H1 (cell line): ENCODE data around the gene SCARB1. TPM values are rescaled to one million over a fixed set of nuclear protein-coding genes. Genes with fewer than 3 reads are reported as not detected.

Experiments used
- CTCF ChIA-PET: fragments of 300-600 bp; sonication (Branson Sonifier 250); formaldehyde crosslinking; loops from one replicate; lab custom pipeline; 2021; ENCODE audit not compliant: partially characterized antibody; lab: Charles Lee
- POLR2A ChIA-PET: fragments of 300-600 bp; sonication (Branson Sonifier 250); formaldehyde crosslinking; loops from one replicate; lab custom pipeline; 2021; ENCODE audit warnings: inconsistent platforms; ENCODE audit not compliant: partially characterized antibody; lab: Charles Lee
- DNase-seq, 2 experiments: peaks; one replicate each; pipeline versions ENCODE4 v3.0.0 to v3.0.0-alpha.2; 2010 to 2022; ENCODE audit warnings: low spot score in 2 of 2, low read depth in 1 of 2, mixed read lengths in 1 of 2
- FAIRE-seq: peaks from 2 replicates; lab custom pipeline; 2011; peaks lifted over from hg19 to GRCh38; lab: Jason Lieb, UNC
- H2AFZ ChIP-seq: 2 replicates; pipeline ENCODE4 v1.8.1; 2012; ENCODE audit warnings: low read length, inconsistent platforms
- H2AK5ac ChIP-seq: 2 replicates; pipeline ENCODE4 v1.6.1; 2013; ENCODE audit warnings: low read depth, low read length
- H2BK120ac ChIP-seq: replicated peaks from 2 replicates; pipeline ENCODE3; 2013; ENCODE audit warnings: low read depth, low read length, inconsistent platforms
- H2BK12ac ChIP-seq: 2 replicates; pipeline ENCODE4 v1.6.1; 2013; ENCODE audit warnings: low read depth, low read length
- H2BK15ac ChIP-seq: 2 replicates; pipeline ENCODE4 v1.6.1; 2013; ENCODE audit warnings: low read length
- H2BK20ac ChIP-seq: 2 replicates; pipeline ENCODE4 v1.6.1; 2013; ENCODE audit warnings: low read length
- H2BK5ac ChIP-seq: 2 replicates; pipeline ENCODE4 v1.6.1; 2013; ENCODE audit warnings: low read depth, low read length
- H3K14ac ChIP-seq: 2 replicates; pipeline ENCODE4 v1.6.1; 2013; ENCODE audit warnings: inconsistent platforms; ENCODE audit not compliant: insufficient read length
- H3K18ac ChIP-seq: 2 replicates; pipeline ENCODE4 v1.6.1; 2013; ENCODE audit warnings: low read length; ENCODE audit errors: extremely low read depth
- H3K23ac ChIP-seq: 2 replicates; pipeline ENCODE4 v1.6.1; 2013; ENCODE audit warnings: inconsistent platforms; ENCODE audit not compliant: insufficient read length
- H3K23me2 ChIP-seq: 2 replicates; pipeline ENCODE4 v1.6.1; 2013; ENCODE audit warnings: low read depth, low read length
- H3K27ac ChIP-seq: 2 replicates; pipeline ENCODE4 v1.6.1; 2011; ENCODE audit warnings: low read depth, low read length, inconsistent platforms
- H3K27me3 ChIP-seq, 4 experiments: replicated peaks in 1 of 4; 1 replicate in 1 of 4; 2 replicates in 3 of 4; pipeline versions ENCODE4 v1.6.1 to v1.8.1; 2011 to 2013; ENCODE audit warnings: low read length in 3 of 4, mild to moderate bottlenecking in 3 of 4, inconsistent platforms in 2 of 4, mixed read lengths in 2 of 4, moderate library complexity in 1 of 4; ENCODE audit not compliant: control insufficient read depth in 3 of 4, insufficient read depth in 3 of 4; ENCODE audit errors: extremely low read depth in 1 of 4
- H3K36me3 ChIP-seq, 4 experiments: 2 replicates each; pipeline versions ENCODE4 v1.6.1 to v1.8.1; 2011 to 2013; ENCODE audit warnings: mild to moderate bottlenecking in 4 of 4, low read length in 3 of 4, moderate library complexity in 2 of 4, control low read depth in 1 of 4, inconsistent platforms in 1 of 4; ENCODE audit not compliant: insufficient read depth in 4 of 4, control insufficient read depth in 2 of 4
- H3K4ac ChIP-seq: replicated peaks from 2 replicates; pipeline ENCODE3; 2013; ENCODE audit warnings: low read length, low read depth, mixed read lengths, inconsistent platforms; ENCODE audit not compliant: insufficient read length
- H3K4me1 ChIP-seq, 4 experiments: replicated peaks in 1 of 4; 1 replicate in 1 of 4; 2 replicates in 3 of 4; pipeline versions ENCODE4 v1.6.1 to v1.8.1; 2011 to 2013; ENCODE audit warnings: low read length in 3 of 4, inconsistent platforms in 2 of 4, mixed read lengths in 1 of 4; ENCODE audit not compliant: insufficient read depth in 4 of 4, control insufficient read depth in 3 of 4
- H3K4me2 ChIP-seq, 2 experiments: 2 replicates each; pipeline versions ENCODE4 v1.6.1 to v1.8.1; 2011 to 2013; ENCODE audit warnings: low read depth in 2 of 2, low read length in 2 of 2, control low read depth in 1 of 2, inconsistent platforms in 1 of 2, mild to moderate bottlenecking in 1 of 2; ENCODE audit not compliant: insufficient read depth in 1 of 2
- H3K4me3 ChIP-seq, 4 experiments: fragments of 200-600, 300-600 bp in 1 of 4; sonication (generic), shearing (Covaris generic), sonication (Bioruptor Twin) in 1 of 4; 2 replicates each; pipeline versions ENCODE4 v1.5.1 to v1.8.1; 2011 to 2016; ENCODE audit warnings: low read length in 4 of 4, low read depth in 3 of 4, control low read depth in 2 of 4, inconsistent platforms in 2 of 4, mild to moderate bottlenecking in 2 of 4, mixed read lengths in 1 of 4, moderate library complexity in 1 of 4; ENCODE audit not compliant: insufficient read depth in 2 of 4; ENCODE audit errors: extremely low read depth in 1 of 4
- H3K56ac ChIP-seq: replicated peaks from 2 replicates; pipeline ENCODE3; 2013; ENCODE audit warnings: low read depth, mild to moderate bottlenecking, mixed read lengths, low read length, inconsistent platforms; ENCODE audit not compliant: insufficient read length
- H3K79me1 ChIP-seq: 2 replicates; pipeline ENCODE4 v1.6.1; 2013; ENCODE audit warnings: low read depth, low read length, control low read depth
- H3K79me2 ChIP-seq, 2 experiments: 2 replicates each; pipeline versions ENCODE4 v1.6.1 to v1.8.1; 2012 to 2013; ENCODE audit warnings: low read length in 2 of 2, mild to moderate bottlenecking in 2 of 2, inconsistent platforms in 1 of 2; ENCODE audit not compliant: insufficient read depth in 2 of 2, control insufficient read depth in 1 of 2
- H3K9ac ChIP-seq, 4 experiments: replicated peaks in 1 of 4; 1 replicate in 1 of 4; 2 replicates in 3 of 4; pipeline versions ENCODE4 v1.6.1 to v1.8.1; 2011 to 2013; ENCODE audit warnings: low read depth in 3 of 4, low read length in 3 of 4, control low read depth in 2 of 4, mild to moderate bottlenecking in 2 of 4, moderate library complexity in 2 of 4, inconsistent platforms in 1 of 4; ENCODE audit errors: extremely low read depth in 1 of 4
- H3K9me3 ChIP-seq, 2 experiments: 2 replicates each; pipeline versions ENCODE4 v1.6.1 to v1.8.1; 2012 to 2013; ENCODE audit warnings: mild to moderate bottlenecking in 2 of 2, moderate library complexity in 2 of 2, control low read depth in 1 of 2, inconsistent platforms in 1 of 2, low read depth in 1 of 2, low read length in 1 of 2, mixed read lengths in 1 of 2; ENCODE audit not compliant: insufficient read depth in 2 of 2
- H4K20me1 ChIP-seq, 2 experiments: replicated peaks in 1 of 2; 2 replicates each; pipeline versions ENCODE3 to v1.8.1; 2011 to 2013; ENCODE audit warnings: inconsistent platforms in 2 of 2, low read length in 2 of 2, mild to moderate bottlenecking in 1 of 2; ENCODE audit not compliant: insufficient read depth in 2 of 2, control insufficient read depth in 1 of 2
- H4K5ac ChIP-seq: 2 replicates; pipeline ENCODE4 v1.6.1; 2013; ENCODE audit warnings: low read length, low read depth, mixed read lengths, inconsistent platforms; ENCODE audit not compliant: insufficient read length
- H4K8ac ChIP-seq: 2 replicates; pipeline ENCODE4 v1.8.0; 2013; ENCODE audit warnings: mild to moderate bottlenecking, moderate library complexity, low read length, inconsistent platforms; ENCODE audit not compliant: insufficient read depth; ENCODE audit errors: extremely low read depth
- H4K91ac ChIP-seq: replicated peaks from 2 replicates; pipeline ENCODE3; 2013; ENCODE audit warnings: low read length, mixed read lengths, inconsistent platforms; ENCODE audit not compliant: insufficient read length
- CREB1 ChIP-seq: IDR thresholded peaks from 2 replicates; pipeline ENCODE4 v1.6.1; 2012; ENCODE audit warnings: inconsistent platforms
- FOSL1 ChIP-seq: IDR thresholded peaks from 2 replicates; pipeline ENCODE4 v1.6.1; 2011; ENCODE audit warnings: mild to moderate bottlenecking, low read depth, low read length, moderate library complexity; ENCODE audit not compliant: insufficient read depth
- GABPA ChIP-seq: IDR thresholded peaks from 2 replicates; pipeline ENCODE4 v1.6.1; 2011; ENCODE audit warnings: mild to moderate bottlenecking, low read length, moderate library complexity, borderline replicate concordance; ENCODE audit not compliant: insufficient read depth
- KDM4A ChIP-seq: IDR thresholded peaks from one replicate; pipeline ENCODE4 v1.7.1; 2012; ENCODE audit warnings: low read depth, mild to moderate bottlenecking, moderate library complexity, low read length, inconsistent platforms; ENCODE audit not compliant: severe bottlenecking
- MAFK ChIP-seq: IDR thresholded peaks from 2 replicates; pipeline ENCODE4 v1.6.1; 2012; ENCODE audit warnings: low read depth, mild to moderate bottlenecking, improper control_type of control experiment, low read length
- RAD21 ChIP-seq, 2 experiments: IDR thresholded peaks in 1 of 2; conservative IDR thresholded peaks in 1 of 2; 2 replicates each; pipeline ENCODE4 v1.6.1; 2011; ENCODE audit warnings: low read depth in 2 of 2, low read length in 2 of 2, improper control_type of control experiment in 1 of 2, inconsistent platforms in 1 of 2, mild to moderate bottlenecking in 1 of 2, moderate library complexity in 1 of 2
- SUZ12 ChIP-seq: fragments of 200-600 bp; sonication (generic); IDR thresholded peaks from 2 replicates; pipeline ENCODE4 v1.6.1; 2012; ENCODE audit warnings: mild to moderate bottlenecking, inconsistent platforms, low read length, moderate library complexity, mixed read lengths
- WGBS, 2 experiments: shearing (Covaris generic) in 1 of 2; methylation state at CpG; one replicate each; pipeline versions ENCODE4 v1.1.6 to v1.1.7; 2013 to 2015; ENCODE audit warnings: low lambda C conversion rate in 2 of 2, mixed read lengths in 2 of 2, inconsistent platforms in 1 of 2, low coverage in 1 of 2, missing lambda C conversion rate in 1 of 2; ENCODE audit not compliant: insufficient replicate concordance in 2 of 2, insufficient coverage in 1 of 2, insufficient read length in 1 of 2; ENCODE audit errors: extremely low coverage in 1 of 2, missing lambda C conversion rate in 1 of 2; 5-methylcytosine and 5-hydroxymethylcytosine counted together
- polyA plus RNA-seq, 7 experiments: library from polyadenylated mRNA; depleted of rRNA in 3 of 7; stranded (reverse) in 5 of 7; unstranded in 2 of 7; fragments of >200 nt in 5 of 7; fragments of 200-250 nt in 2 of 7; gene quantifications; 1 replicate in 5 of 7; 2 replicates in 1 of 7; 4 replicates in 1 of 7; pipeline versions ENCODE4 v1.2.1 to v1.2.3, GENCODE V29; 2011 to 2013; ENCODE audit warnings: missing spikeins in 2 of 7, mixed read lengths in 2 of 7
- total RNA-seq: library from RNA; stranded (reverse); fragmentation: NEBNext Ultra II Directional; extraction: Animal tissue kit (Norgen Biotek cat#: 25700); gene quantifications from 2 replicates; pipeline ENCODE4 v1.2.1, GENCODE V29; 2021
- TF ChIP-seq, protein P1 (sequence below), 3 experiments: IDR thresholded peaks; 1 replicate in 2 of 3; 2 replicates in 1 of 3; pipeline versions ENCODE4 v1.5.1 to v1.6.1; 2011; ENCODE audit warnings: low read length in 3 of 3, mild to moderate bottlenecking in 3 of 3, inconsistent platforms in 2 of 3, low read depth in 1 of 3, moderate library complexity in 1 of 3; ENCODE audit not compliant: insufficient read depth in 1 of 3; ENCODE audit errors: control extremely low read depth in 1 of 3

Gene SCARB1
- total and polyA plus RNA-seq, 2 of the 8 experiments (the other 6 are each of a cell fraction or from before 2014, with no cell fraction given) = 45.3 to 57.1 TPM

DNA sequence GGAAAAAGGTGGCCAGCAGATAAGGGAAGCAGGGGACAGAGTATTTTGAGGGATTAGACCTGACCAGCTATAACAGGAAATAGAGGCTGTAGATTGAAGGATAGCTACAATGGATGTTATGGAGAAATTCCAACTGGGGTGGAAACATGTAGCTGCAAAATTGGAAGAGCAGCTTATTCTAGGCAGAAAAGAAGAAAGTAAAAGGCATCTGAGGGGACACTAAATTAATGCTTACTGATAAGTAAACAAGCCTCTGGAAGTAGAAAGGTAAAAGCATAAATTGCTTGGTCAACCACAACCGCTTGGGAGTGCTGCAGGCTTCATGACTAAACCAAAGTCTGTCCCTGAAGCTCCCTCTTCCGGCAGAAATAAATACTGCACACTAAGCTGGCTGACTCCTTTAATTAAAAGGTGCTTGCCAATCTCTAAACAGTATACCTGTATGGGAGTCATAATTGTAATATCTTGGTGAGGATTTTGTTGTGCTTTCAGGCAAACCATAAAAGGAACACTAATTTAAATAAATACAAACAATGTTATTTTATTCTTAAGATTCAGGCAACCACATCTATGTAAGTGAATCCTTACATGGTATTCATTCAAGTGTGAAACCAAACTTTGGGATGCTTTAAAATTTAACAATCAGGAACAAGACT lies 43.1 kb upstream of the SCARB1 start:
- Histone ChIP-seq H3K9ac (no peak overlapping the region), H3K4me1 (peaks cover 0 to 6% (median 1%) of the 10 kb centered on the region in 4 experiments; a peak in 4 of 7 replicates), H2AK5ac (no peak overlapping the region), H2BK15ac (no peak overlapping the region), H3K4me2 (no peak overlapping the region), H3K23ac (no peak overlapping the region), H3K79me2 (peaks cover 0 to 9% of the 10 kb centered on the region in 2 experiments; a peak in 2 of 4 replicates), H4K20me1 (peaks cover 7 to 9% of the 10 kb centered on the region in 2 experiments), H4K91ac (no peak overlapping the region), H4K8ac (no peak overlapping the region), H3K4ac (no peak overlapping the region), H2BK5ac (no peak overlapping the region), H3K27me3 (no peaks in the 10 kb centered on the region), H3K18ac (no peak overlapping the region), H3K4me3 (no peak overlapping the region), H3K9me3 (no peaks in the 10 kb centered on the region), H2BK120ac (no peak overlapping the region), H3K79me1 (no peaks in the 10 kb centered on the region), H2AFZ (no peak overlapping the region), H2BK20ac (no peak overlapping the region), H3K56ac (no peak overlapping the region), H4K5ac (no peak overlapping the region), H3K27ac (no peak overlapping the region), H3K36me3 (peaks cover 6 to 13% (median 11%) of the 10 kb centered on the region in 4 experiments; a peak in 7 of 8 replicates), H2BK12ac (peak overlapping the region; percentile 68; the same call in 1 of the 2 replicates), H3K23me2 (no peaks in the 10 kb centered on the region), H3K14ac (no peak overlapping the region)
- ChIA-PET CTCF (interaction anchor here (0.6 to 8.2 kb wide), 33 partner anchors 9 to 1118 kb away, joined by 3 to 141 read pairs (median 4); no protein-coding TSS in a partner anchor), POLR2A (interaction anchor here (0.7 to 2.8 kb wide), 4 partner anchors 8 to 23 kb away, joined by 3 to 27 read pairs (median 5); partner anchors contain the start of gene UBC)
- FAIRE-seq = peak; percentile 75
- 0% methylated on average over 2 of the region's 2 CpGs; no CpG with 5 or more reads in 1 of the 2 experiments for WGBS, 2 experiments
- peak in 1 of 2 experiments; percentile 92 for DNase-seq
- peak; percentile 42; the same call in 1 of the 2 replicates for TF ChIP-seq MAFK
- no peak for TF ChIP-seq SUZ12
- peak; percentile 85 to 92 for TF ChIP-seq RAD21 (IDR thresholded peaks at IDR 0.05 in 1 of 2, conservative IDR thresholded peaks at IDR 0.05 in 1 of 2; ENCODE audit: low read depth in 2 of 2, low read length in 2 of 2)
- TF ChIP-seq, protein P1, sequence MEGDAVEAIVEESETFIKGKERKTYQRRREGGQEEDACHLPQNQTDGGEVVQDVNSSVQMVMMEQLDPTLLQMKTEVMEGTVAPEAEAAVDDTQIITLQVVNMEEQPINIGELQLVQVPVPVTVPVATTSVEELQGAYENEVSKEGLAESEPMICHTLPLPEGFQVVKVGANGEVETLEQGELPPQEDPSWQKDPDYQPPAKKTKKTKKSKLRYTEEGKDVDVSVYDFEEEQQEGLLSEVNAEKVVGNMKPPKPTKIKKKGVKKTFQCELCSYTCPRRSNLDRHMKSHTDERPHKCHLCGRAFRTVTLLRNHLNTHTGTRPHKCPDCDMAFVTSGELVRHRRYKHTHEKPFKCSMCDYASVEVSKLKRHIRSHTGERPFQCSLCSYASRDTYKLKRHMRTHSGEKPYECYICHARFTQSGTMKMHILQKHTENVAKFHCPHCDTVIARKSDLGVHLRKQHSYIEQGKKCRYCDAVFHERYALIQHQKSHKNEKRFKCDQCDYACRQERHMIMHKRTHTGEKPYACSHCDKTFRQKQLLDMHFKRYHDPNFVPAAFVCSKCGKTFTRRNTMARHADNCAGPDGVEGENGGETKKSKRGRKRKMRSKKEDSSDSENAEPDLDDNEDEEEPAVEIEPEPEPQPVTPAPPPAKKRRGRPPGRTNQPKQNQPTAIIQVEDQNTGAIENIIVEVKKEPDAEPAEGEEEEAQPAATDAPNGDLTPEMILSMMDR (IDR thresholded peaks at IDR 0.05; ENCODE audit: control extremely low read depth in 1 of 3, insufficient read depth in 1 of 3, low read depth in 1 of 3, low read length in 3 of 3) = peak; percentile 62 to 100 (median 97)
- TF ChIP-seq KDM4A = no peak
- no peak for TF ChIP-seq FOSL1
- TF ChIP-seq CREB1 = peak; percentile 21; the same call in 1 of the 2 replicates
- TF ChIP-seq GABPA = no peak
